MM.1S (cell line): ENCODE results near the gene ELP2.

Experiments
- DNase-seq: peaks from one replicate; pipeline ENCODE4 v3.0.0-alpha.2; 2015
- H2AFZ ChIP-seq: fragments of 300-600 bp; sonication (generic); 2 replicates; pipeline ENCODE4 v1.6.0; 2016; ENCODE audit warnings: antibody characterized with exemption, low read length
- H3F3A ChIP-seq: fragments of 300-600 bp; sonication (generic); 2 replicates; pipeline ENCODE4 v1.6.1; 2016; ENCODE audit warnings: mild to moderate bottlenecking, antibody characterized with exemption, low read length, moderate library complexity, mixed read lengths; ENCODE audit not compliant: insufficient read depth
- H3K27ac ChIP-seq: fragments of 300-600 bp; sonication (generic); 2 replicates; pipeline ENCODE4 v1.5.1; 2016; ENCODE audit warnings: mild to moderate bottlenecking, low read length
- H3K27me3 ChIP-seq: fragments of 300-600 bp; sonication (generic); replicated peaks from 2 replicates; pipeline ENCODE4 v1.6.0; 2016; ENCODE audit warnings: low read length; ENCODE audit not compliant: insufficient read depth
- H3K36me3 ChIP-seq: fragments of 300-600 bp; sonication (generic); replicated peaks from 2 replicates; pipeline ENCODE4 v1.6.1; 2016; ENCODE audit warnings: mild to moderate bottlenecking, low read length, mixed read lengths; ENCODE audit not compliant: insufficient read depth
- H3K4me1 ChIP-seq: fragments of 300-600 bp; sonication (generic); 2 replicates; pipeline ENCODE4 v1.6.1; 2016; ENCODE audit warnings: low read length, mixed read lengths
- H3K4me2 ChIP-seq: fragments of 300-600 bp; sonication (generic); 2 replicates; pipeline ENCODE4 v1.6.0; 2016; ENCODE audit warnings: low read depth, low read length
- H3K4me3 ChIP-seq: fragments of 300-600 bp; sonication (generic); 2 replicates; pipeline ENCODE4 v1.5.1; 2016; ENCODE audit warnings: low read length, mixed read lengths
- H3K79me2 ChIP-seq: fragments of 300-600 bp; sonication (generic); 2 replicates; pipeline ENCODE4 v1.6.1; 2016; ENCODE audit warnings: mixed run types, low read length, mixed read lengths
- H3K9ac ChIP-seq: fragments of 300-600 bp; sonication (generic); 2 replicates; pipeline ENCODE4 v1.6.1; 2016; ENCODE audit warnings: low read length, mixed read lengths
- H3K9me2 ChIP-seq: fragments of 300-600 bp; sonication (generic); replicated peaks from 2 replicates; pipeline ENCODE4 v1.6.1; 2016; ENCODE audit warnings: mild to moderate bottlenecking, low read length, mixed read lengths; ENCODE audit not compliant: insufficient read depth
- H3K9me3 ChIP-seq: fragments of 300-600 bp; sonication (generic); replicated peaks from 2 replicates; pipeline ENCODE4 v1.6.1; 2016; ENCODE audit warnings: mild to moderate bottlenecking, low read length, mixed read lengths; ENCODE audit not compliant: insufficient read depth
- H4K20me1 ChIP-seq: fragments of 300-600 bp; sonication (generic); 2 replicates; pipeline ENCODE4 v1.6.1; 2016; ENCODE audit warnings: mild to moderate bottlenecking, low read length, moderate library complexity, mixed read lengths; ENCODE audit not compliant: insufficient read depth
- CTCF ChIP-seq: fragments of 300-600 bp; sonication (generic); IDR thresholded peaks from 2 replicates; pipeline ENCODE4 v1.5.1; 2016; ENCODE audit warnings: antibody characterized with exemption, low read length, mixed read lengths
- EZH2 ChIP-seq: fragments of 300-600 bp; sonication (generic); optimal IDR thresholded peaks from 2 replicates; pipeline ENCODE3; 2017; ENCODE audit warnings: low read depth, mild to moderate bottlenecking, antibody characterized with exemption, low read length, mixed read lengths
- EZH2phosphoT487 ChIP-seq: fragments of 300-600 bp; sonication (generic); IDR thresholded peaks from 2 replicates; pipeline ENCODE4 v1.6.1; 2018; ENCODE audit warnings: antibody characterized with exemption, low read length

Gene ELP2

GRCh38 chr18:36215577-36215976 lies 85.9 kb downstream of the ELP2 start:
- Histone ChIP-seq H3F3A (no peaks in the 10 kb centered on the region), H3K9ac (no peak overlapping the region), H3K79me2 (no peaks in the 10 kb centered on the region), H3K9me2 (no peaks in the 10 kb centered on the region), H3K27me3 (no peaks in the 10 kb centered on the region), H2AFZ (no peak overlapping the region), H3K4me3 (no peak overlapping the region), H4K20me1 (no peaks in the 10 kb centered on the region), H3K4me1 (no peaks in the 10 kb centered on the region), H3K9me3 (no peaks in the 10 kb centered on the region), H3K4me2 (no peak overlapping the region), H3K36me3 (no peaks in the 10 kb centered on the region), H3K27ac (no peak overlapping the region)
- DNase-seq = no peak
- TF ChIP-seq EZH2phosphoT487 = no peak
- no peak for TF ChIP-seq CTCF
- TF ChIP-seq EZH2 = no peak

GRCh38 chr18:36217348-36217747 lies 87.6 kb downstream of the ELP2 start:
- H3F3A ChIP-seq = no peaks in the 10 kb centered on the region
- no peaks in the 10 kb centered on the region for H3K27me3 ChIP-seq
- H2AFZ ChIP-seq = no peak overlapping the region
- TF ChIP-seq EZH2 (no peak), EZH2phosphoT487 (no peak), CTCF (no peak)
- no peaks in the 10 kb centered on the region for H3K36me3 ChIP-seq
- no peaks in the 10 kb centered on the region for H3K9me2 ChIP-seq
- H3K4me2 ChIP-seq = no peak overlapping the region
- no peak for DNase-seq
- no peak overlapping the region for H3K27ac ChIP-seq
- no peaks in the 10 kb centered on the region for H3K79me2 ChIP-seq
- no peaks in the 10 kb centered on the region for H3K9me3 ChIP-seq
- H3K9ac ChIP-seq = no peak overlapping the region
- H4K20me1 ChIP-seq = no peaks in the 10 kb centered on the region
- no peak overlapping the region for H3K4me3 ChIP-seq
- no peaks in the 10 kb centered on the region for H3K4me1 ChIP-seq

DNA sequence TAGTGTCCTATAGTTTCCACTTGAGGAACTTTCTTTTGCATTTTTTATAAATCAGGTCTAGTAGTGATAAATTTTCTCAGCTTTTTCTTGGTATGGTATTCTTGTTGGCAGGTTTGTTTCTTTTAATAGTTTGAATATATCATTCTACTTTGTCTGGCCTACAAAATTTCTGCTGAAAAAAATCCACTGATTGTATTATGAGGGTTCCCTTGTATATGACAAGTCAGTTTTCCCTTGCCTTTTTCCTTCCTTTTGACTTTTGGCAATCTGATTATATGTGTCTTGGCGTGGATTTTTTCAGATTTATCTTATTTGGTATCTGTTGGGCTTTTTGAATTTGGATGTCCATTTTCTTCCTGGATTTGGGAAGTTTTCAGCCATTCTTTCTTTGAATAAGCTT lies 99.5 kb downstream of the ELP2 start:
- H4K20me1 ChIP-seq = no peaks in the 10 kb centered on the region
- no peaks in the 10 kb centered on the region for H3K9me3 ChIP-seq
- TF ChIP-seq EZH2 (no peak), EZH2phosphoT487 (no peak), CTCF (no peak)
- H3K9me2 ChIP-seq = no peaks in the 10 kb centered on the region
- H3K27me3 ChIP-seq = no peaks in the 10 kb centered on the region
- H3K4me3 ChIP-seq = no peak overlapping the region
- H3K27ac ChIP-seq = no peak overlapping the region
- H2AFZ ChIP-seq = no peak overlapping the region
- H3K4me1 ChIP-seq = no peaks in the 10 kb centered on the region
- no peak overlapping the region for H3K9ac ChIP-seq
- DNase-seq = no peak
- no peaks in the 10 kb centered on the region for H3F3A ChIP-seq
- no peak overlapping the region for H3K4me2 ChIP-seq
- H3K36me3 ChIP-seq = no peaks in the 10 kb centered on the region
- H3K79me2 ChIP-seq = no peaks in the 10 kb centered on the region
